Globus pallidus (tissue), 1 donor: Measurements from ENCODE around the gene ZNF619.
"Not testable (repeated sequence)": the region's sequence is repeated elsewhere in the genome, so short reads cannot be mapped to it uniquely, and the experiment has no call there.

ENCODE experiments used
- DNase-seq: peaks from one replicate; pipeline ENCODE4 v3.0.0-alpha.2; 2015; ENCODE audit warnings: low spot score

Gene ZNF619

DNA sequence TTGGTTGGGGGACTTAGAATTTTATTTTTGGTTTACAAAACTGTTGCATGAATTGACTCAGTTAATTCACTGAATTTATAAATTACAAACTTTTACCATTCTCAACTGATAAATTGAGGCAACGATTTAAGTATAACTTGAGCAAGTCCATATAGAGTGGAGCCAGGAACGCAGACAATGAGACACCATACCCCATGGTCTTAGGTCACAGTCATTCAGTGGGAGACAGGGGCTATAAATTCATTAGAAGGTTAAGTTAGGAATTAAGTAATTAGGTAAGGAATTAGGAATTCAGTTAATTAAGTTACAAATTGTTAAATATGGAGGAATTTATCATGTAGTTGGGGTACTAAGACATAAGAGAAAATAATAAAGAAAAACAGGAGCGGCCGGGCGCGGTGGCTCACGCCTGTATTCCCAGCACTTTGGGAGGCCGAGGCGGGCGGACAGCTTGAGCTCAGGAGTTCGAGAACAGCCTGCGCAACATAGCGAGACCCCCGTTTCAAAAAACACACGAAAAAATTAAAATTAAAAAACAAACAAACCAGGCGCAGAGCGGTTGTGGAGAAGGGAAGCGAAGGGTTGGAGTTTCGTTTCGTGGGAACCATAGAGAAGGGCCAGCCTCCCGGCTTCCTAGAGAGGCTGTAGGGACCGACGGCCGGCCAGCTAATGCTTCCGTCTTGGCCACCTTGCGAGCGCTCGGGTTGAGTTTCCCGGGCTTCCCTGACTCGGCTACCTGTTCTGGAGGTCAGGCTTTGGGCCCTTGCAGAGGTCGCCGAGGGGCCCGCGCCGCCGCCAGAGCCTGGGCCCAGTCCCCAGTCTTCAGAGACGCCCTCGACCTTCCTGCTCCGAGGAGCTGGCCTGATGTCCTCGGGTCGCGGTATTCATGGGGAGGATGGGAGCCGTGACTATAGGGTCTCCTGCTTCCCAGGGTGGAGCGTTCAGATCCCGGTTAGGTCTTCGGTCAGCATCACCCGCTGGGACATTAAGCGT lies at the start of gene ZNF619:
Gene ZNF619, plus strand, starts transcription at position 645 of the 993 bp plus-strand sequence. CDS start 858 bp downstream, outside the sequence.
- peak; percentile 63 for DNase-seq

DNA sequence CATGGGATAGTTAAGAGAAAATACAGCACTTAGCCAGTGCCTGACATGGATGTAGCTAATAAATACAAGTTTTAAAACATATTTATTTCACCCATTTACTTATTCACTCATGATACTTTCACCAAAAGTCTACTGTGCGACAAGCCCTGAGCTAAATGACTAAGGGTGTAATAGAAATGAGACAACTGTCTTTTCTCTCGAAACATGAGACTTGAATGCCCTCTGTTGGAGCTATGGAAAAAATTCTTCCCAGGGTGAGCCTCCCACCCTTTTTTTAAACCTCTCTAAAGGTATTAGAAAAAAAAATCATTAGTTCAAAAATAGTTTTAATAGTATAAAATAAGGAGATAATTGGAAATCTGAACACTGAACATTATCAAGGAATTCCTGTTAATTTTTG lies 44.1 kb upstream of the ZNF619 start:
- DNase-seq: no peak

DNA sequence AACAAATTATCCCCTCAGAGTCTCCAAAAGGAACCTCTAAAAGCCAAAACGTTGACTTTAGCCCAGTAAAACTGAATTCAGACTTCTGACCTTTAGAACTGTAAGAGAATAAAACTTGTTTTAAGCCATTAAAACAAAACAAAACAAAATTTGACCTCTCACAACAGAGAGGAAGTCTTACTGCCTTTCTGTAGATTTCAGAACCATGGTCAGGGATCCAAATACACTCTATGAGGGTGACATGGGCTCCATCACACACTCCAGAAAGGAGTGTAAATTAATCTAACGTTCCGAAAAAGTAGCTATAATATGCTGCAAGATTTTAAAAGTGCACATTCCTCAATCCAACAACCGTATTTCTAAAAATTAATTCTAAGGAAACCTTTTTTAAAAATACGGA lies 39.0 kb upstream of the ZNF619 start:
- no peak for DNase-seq

DNA sequence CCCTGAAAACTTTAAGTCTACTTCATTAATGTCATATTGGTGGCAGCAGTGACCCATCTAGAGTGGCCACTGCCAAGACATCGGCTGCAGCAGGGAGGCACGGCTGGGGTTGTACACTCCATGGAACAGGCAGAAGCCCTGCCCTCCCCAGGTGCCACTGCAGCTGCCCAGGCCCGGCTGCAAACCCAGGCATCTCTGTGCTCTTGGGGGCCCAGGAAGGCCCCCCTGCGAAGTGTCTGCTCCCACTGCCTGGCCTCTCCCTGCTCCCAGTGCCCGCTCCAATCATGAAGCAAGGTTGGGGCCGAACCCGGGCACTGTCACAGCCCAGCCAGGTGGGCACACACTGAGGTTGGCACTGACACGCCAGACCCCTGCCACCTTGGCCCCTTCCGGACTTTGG lies 31.9 kb upstream of the ZNF619 start:
- no peak for DNase-seq

DNA sequence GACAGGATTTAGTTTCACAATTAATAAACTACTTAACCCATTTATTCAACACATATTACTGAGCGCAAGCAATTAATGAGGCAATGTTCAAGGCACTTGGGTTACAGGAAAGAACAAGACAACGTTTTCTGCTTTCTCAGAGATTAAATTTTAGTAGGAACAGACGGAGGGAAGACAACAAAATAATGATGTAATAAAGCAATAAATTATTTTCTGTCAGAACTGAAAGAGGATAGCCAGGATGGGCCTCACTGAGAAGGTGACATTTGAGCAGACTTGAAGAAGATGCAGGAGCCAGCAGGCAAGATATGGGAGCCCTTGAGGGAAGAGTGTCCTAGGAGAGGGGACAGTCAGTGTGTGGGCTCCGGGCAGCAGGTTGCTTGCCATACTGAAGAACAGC lies 31.0 kb upstream of the ZNF619 start:
- no peak for DNase-seq

DNA sequence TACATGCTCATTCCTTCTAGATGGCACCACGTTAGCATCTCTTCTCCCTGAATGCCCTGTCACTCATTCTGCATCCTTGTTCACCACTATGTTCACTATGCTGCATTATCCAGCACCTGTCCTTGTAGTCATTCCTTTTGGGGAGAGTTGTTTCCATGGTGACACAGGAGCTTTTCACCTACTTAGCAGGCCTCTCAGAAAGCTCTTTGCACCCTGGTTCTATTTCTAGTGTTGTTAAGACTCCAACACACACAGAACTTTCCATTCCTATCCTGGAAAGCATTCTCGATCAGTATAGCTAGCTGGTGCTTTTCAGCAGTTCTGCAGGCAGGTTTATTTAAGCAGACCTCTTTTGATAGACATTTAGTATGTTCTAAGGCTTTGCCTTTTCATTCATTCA lies 26.5 kb upstream of the ZNF619 start:
- no peak for DNase-seq

DNA sequence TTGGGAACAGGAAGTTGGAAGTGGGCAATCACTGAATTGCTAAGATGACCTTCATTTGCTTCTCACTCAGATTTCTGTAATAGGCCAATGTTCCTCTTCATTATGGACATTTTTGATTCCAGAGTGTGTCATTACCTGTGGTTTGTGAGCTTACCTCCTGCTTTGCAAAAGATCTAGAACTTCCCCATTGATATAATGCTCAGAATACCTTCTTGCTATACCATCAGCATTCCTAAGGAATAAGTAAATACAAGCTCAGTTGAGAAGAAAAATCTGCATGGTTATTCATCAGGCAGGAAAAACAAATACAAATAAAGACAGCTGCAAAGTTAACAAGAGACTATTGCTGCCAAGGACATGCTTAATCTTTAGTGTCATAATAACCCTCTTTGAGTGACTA lies 25.4 kb upstream of the ZNF619 start:
- DNase-seq: no peak

DNA sequence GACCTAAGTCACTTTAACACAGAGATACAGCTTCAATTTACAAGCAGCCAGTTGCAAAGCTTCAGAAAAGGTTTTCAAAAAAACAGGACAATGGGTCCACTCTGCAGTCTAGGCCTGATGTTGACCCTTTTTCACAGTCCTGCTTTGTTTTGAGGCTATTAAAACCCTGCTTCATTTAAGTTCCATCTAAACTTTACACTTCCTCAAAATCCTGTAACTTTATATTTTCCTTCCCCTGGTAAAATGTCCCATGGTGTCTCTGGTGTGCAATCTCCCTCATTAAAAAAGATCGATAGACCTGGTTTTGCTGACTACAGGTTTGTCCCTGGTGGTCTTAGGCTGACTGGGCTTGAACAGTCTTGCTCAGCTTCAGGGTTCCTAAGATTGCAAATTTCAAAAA lies 24.9 kb upstream of the ZNF619 start:
- no peak for DNase-seq

DNA sequence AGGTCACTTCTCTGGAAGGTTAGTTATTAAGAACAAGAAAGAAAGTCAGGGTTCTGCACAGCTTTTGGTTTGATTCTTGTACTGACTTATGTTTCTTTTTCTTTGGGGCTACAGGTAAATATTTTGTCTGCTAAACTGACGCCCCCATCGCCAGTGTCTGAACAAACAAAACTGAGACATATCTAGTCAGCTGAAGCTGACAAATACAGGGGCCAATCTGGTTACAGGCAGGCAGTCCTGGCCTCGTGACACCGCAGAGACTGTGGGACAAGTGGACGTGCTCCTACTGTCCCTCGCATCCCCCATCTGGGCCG lies 24.4 kb upstream of the ZNF619 start:
- no peak for DNase-seq

DNA sequence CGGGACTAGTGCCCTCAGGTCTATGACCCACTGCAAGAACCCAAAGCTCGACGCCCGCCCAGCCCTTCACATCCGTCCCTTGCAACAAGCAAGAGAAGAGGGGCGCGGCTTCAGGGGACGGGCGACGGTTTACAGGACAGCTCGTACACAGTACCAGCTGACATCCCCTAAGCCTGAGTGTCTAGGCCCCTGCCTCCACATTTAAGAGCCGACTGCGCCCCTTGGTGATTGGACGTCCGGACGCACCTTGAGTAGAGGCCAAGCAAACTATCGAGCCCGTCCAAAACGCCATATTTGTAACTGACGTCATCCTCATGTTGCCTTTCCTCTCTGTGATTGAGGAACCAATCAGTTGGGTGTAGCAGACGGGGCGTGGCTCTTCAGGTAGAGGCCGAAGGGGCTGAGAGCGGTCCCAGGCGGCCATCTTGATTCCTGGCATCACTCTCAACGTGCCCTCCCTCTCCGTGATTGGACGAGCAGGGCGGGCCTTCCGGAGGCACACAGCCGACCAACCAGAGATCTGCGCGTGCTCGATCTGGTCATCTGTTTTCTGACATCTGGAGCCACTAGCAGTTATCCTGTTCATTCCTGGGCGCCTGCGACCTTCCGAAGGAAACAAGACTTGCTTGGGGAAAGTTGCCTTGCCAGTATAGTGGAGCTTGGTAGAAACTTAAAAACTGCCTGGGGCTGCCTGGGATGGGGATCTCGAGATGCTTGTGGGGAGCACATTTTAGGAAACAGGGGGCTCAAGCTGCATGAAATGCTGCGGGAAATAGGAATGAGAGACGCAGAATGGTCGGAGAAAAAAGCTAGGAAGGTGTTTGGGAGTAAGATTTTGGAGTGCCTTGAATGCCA lies 23.8 kb upstream of the ZNF619 start:
- DNase-seq: peak; percentile 98

DNA sequence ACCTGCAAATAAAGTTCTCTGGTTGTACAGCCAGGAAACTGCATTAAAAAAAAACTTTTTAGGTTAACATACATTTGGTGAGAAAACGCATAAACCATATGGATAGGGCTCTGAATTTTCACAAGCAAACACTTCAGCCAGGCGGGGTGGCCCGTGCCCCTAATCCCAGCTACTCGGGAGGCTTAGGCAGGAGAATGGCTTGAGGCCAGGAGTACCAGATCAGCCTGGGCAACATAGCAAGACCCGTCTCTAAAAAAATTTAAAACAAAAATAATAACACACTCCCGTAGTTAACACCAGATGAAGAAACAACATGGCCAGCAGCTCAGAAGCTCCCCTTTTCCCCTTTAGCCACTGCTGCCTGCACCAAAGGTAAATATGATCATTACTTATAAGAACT lies 23.0 kb upstream of the ZNF619 start:
- no peak for DNase-seq

DNA sequence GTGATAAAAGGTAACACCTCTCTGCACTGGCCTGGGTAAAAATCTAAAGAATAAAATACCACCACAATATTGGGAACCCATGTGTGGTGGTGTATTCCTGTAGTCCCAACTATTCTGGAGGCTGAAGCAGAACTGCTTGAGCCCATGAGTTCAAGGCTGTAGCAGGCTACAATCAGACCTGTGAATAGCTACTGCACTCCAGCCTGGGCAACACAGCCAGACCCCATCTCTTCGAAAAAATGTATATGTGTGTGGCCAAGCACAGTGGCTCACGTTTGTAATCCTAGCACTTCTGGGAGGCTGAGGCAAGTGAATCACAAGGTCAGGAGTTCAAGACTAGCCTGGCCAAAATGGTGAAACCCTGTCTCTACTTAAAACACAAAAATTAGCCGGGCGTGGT lies 21.6 kb upstream of the ZNF619 start:
- no peak for DNase-seq

DNA sequence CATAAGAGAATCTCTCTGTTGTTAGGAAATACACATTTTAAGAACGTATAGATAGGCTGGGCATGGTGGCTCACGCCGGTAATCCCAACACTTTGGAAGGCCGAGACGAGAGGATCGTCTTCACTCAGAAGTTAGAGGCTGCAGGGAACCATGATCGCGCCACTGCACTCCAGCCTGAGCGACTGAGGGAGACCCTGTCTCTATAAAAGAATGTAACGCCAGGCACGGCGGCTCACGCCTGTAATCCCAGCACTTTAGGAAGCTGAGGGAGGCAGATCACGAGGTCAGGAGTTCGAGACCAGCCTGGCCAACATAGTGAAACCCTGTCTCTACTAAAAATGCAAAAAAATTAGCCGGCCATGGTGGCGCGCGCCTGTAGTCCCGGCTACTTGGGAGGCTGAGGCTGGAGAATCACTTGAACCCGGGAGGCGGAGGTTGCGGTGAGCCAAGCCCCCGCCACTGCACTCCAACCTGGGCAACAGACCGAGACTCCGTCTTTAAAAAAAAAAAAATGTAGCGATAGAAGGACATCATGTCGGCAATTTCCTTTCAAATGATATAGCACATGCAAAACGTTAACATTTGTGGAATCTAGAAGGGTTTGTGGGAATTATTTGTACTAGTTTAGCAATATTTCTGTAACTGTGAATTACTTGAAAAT lies 20.5 kb upstream of the ZNF619 start:
- no peak for DNase-seq

DNA sequence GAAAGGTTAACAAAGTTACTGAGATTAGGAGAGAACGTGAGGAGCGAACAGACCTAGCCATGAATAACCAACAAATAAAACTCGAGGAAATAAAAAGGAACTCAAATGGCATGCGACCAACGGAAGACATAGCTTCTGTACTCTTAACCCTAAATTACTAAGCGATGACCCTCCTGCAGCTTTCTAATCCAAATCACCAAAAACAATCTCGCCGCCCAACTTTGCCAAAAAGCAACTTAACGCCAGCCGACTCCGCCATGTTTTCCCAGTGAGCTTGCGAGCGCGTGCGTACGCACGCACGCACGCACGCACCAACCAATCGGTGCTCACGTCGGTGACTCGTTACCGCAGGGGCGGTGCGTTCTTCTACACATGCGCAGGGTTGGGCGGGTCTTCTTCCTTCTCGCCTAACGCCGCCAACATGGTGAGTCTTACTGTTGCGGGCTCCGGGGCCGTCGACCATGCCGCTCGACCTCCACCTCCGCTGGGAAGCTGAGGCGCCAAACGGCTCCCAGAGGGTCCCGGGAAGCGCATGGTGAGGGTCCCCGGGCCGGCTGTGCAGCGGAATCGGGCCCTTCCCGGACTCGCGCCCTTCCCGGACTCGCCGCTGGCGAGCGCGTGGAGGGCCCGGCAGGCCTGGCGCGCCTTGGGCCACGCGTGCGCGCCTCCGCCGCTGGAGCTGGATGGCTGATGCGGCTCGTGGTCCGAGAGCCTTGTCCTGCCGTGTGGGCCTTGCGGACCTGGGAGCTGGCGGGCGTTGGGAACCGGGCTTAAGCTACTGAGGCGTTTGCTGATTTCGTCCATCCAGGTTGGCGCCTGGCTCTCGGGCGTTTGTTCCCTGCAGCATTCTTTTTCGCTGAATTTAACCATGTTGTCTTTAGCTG lies 19.7 kb upstream of the ZNF619 start, which contains the start of gene RPL14:
Gene RPL14, plus strand, starts transcription at position 400 of the 884 bp plus-strand sequence. Its CDS starts 133 bp downstream, at position 533.
- DNase-seq: peak; percentile 96

DNA sequence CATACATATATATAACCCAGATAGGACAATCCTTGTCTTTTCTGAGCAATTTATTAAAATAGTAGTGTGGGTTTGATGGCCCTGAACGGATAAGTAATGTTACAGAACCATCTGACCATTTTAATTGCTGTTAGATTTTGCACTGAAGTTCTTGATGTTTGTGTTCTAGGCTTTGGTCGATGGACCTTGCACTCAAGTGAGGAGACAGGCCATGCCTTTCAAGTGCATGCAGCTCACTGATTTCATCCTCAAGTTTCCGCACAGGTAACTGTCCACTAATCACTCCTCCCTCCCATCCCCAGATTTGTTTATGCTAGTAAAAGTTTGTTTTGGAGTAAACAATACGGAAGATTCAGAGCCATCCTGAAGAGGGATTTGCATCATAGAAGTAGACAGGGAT lies 18.4 kb upstream of the ZNF619 start:
- DNase-seq: no peak

DNA sequence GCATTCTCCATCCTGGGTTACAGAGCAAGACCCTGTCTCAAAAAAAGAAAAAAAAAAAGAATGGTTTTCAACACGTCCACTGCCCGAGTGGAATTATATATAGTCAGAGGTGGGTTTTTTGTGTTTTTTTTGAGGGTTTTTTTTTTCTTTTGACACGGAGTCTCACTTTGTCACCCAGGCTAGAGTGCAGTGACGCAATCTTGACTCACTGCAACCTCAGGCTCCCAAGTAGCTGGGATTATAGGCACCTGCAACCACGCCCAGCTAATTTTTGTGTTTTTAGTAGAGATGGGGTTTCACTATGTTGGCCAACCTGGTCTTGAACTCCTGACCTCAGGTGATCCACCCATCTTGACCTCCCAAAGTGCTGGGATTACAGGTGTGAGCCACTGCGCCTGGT lies 16.4 kb upstream of the ZNF619 start:
- not testable (repeated sequence) for DNase-seq

DNA sequence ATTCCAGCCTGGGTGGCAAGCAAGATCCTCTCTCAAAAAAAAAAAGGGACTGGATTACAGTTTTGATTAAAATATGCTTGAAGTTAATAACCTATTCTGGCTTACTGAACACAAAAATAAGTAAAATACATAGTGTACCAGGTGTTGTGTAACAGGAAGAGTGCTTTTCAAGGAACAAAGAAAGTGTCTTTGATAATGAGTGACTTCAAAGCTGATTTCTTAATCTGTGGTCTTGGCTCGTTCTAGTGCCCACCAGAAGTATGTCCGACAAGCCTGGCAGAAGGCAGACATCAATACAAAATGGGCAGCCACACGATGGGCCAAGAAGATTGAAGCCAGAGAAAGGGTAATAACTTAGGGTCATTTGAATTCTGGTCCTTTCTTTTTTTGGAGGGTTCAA lies 15.8 kb upstream of the ZNF619 start:
- DNase-seq: no peak

DNA sequence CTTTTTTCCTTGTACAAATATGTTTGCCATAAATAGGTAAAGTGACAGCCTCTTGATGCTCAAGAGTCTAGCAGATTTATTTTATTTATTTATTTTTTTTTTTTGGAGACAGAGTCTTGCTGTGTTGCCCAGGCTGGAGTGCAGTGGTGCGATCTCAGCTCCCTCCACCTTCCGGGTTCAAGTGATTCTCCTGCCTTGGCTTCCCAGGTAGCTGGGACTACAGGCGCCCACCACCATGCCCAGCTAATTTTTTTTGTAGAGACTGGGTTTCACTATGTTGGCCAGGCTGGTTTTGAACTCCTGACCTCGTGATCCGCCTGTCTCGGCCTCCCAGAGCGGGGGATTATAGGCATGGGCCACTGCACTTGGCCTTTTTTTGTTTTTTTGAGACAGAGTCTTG lies 14.1 kb upstream of the ZNF619 start:
- not testable (repeated sequence) for DNase-seq

DNA sequence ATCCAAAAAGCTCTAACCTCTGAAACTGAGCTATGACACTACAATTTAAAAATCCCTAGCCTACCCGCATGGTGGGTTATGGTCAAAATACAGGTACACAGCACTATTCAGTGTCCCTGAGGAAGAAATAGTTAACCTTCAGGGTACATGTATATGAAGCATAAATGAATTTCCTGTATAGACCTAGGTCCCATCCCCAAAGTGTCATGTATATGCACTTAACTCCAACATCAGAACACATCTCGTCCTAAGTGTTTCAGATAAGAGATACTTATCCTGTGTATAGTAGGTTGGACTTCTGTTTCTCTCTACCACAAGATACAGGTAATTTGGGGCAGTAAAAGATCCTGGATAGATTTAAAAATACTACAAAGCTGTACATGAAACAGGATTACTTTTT lies 13.3 kb upstream of the ZNF619 start:
- DNase-seq: no peak

DNA sequence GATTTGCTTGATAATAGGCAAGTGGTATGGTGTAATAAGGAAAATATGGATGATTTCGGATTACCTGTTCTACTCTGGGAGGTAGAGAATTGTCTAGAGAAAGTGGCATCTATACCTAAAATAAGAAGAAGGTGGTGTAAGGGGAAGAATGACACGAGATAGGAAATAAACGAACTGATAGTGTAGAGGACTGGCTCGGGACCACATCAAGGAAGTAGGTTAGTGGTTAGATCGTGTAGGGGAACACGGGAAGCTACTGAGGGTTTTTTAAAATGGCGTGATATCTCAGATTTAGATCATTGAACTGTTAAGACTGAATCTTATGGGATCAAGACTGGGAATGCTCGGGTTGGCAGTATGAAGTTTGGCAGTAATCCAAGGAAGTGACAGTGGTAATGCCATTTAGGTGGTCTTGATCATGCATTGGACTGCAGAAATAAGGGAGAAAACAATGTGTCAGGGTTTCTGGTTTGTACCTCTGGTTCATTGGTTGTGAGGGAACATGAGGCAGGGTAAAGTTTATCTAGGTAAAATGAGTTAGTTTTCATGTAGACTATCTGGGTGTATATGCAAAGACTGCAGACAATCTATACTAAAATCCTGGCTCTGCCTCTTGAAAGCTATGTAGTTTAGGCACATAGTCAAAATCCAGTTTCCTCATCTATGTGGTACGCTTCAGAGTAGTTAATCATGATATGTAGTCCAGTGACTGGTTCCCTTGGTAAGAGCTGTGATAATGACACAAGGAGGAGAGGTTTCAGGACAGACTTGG lies 12.4 kb upstream of the ZNF619 start:
- DNase-seq: no peak

DNA sequence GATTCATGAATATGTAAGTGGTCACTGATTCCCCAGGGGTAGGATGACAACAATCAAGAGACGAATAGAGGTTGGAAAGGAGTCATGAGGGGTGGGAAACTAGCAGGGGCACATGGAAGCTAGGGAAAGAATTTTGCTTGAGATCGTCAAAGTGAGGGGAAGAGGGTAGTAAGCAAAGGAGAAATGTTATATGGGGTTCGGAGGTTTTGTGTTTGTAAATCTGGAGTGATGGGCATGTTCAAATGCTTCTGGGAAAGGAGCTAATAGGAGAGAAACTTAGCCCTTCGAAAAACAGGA lies 11.9 kb upstream of the ZNF619 start:
- DNase-seq: no peak
